ENCODE measurements around the gene AGAP3.

DNA sequence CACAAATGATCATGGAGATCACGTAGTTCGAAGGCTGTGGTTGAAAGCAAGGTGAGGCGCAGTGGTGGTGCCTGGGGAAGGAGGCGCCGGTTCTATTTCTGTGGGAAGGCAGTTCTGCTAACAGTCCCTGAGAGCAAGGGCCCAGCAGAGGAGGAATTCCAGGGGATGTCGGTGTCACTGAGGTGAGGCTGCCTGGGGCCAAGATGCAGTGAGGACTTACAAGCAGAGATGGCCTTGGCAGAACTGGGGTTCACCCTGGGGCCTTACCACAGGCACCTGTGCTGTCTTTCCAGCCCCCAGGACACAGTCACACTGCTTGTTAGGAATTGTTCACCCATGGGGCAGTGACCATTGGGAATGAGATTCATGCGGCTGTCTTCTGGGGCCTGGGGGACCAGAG lies 54.6 kb downstream of the AGAP3 start:
- TF ChIP-seq MXI1 (IDR thresholded peaks at IDR 0.05; ENCODE audit: low read depth, low read length) = no peak
- TF ChIP-seq MEF2A (IDR thresholded peaks at IDR 0.05; ENCODE audit: borderline replicate concordance, low read depth) = no peak
- TF ChIP-seq, protein P1, sequence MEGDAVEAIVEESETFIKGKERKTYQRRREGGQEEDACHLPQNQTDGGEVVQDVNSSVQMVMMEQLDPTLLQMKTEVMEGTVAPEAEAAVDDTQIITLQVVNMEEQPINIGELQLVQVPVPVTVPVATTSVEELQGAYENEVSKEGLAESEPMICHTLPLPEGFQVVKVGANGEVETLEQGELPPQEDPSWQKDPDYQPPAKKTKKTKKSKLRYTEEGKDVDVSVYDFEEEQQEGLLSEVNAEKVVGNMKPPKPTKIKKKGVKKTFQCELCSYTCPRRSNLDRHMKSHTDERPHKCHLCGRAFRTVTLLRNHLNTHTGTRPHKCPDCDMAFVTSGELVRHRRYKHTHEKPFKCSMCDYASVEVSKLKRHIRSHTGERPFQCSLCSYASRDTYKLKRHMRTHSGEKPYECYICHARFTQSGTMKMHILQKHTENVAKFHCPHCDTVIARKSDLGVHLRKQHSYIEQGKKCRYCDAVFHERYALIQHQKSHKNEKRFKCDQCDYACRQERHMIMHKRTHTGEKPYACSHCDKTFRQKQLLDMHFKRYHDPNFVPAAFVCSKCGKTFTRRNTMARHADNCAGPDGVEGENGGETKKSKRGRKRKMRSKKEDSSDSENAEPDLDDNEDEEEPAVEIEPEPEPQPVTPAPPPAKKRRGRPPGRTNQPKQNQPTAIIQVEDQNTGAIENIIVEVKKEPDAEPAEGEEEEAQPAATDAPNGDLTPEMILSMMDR (IDR thresholded peaks at IDR 0.05) = no peak
- TF ChIP-seq, protein P2, sequence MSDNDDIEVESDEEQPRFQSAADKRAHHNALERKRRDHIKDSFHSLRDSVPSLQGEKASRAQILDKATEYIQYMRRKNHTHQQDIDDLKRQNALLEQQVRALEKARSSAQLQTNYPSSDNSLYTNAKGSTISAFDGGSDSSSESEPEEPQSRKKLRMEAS (IDR thresholded peaks at IDR 0.05; ENCODE audit: low read depth) = no peak

Data from SK-N-SH (cell line).